HepG2 (cell line): Measurements from ENCODE around the gene UBASH3A. TPM values are rescaled to one million over a fixed set of nuclear protein-coding genes. Genes with fewer than 3 reads are reported as not detected.

ENCODE experiments used
- CREM ChIP-seq, 2 experiments: sonication (generic) in 1 of 2; formaldehyde crosslinking in 1 of 2; IDR thresholded peaks; 2 replicates each; pipeline versions ENCODE4 v1.4.0 to v1.6.1; 2016 to 2020; ENCODE audit warnings: antibody characterized with exemption in 1 of 2, mild to moderate bottlenecking in 1 of 2, missing genetic modification reagents in 1 of 2
- ZNF235 ChIP-seq: sonication (generic); formaldehyde crosslinking; IDR thresholded peaks from 2 replicates; pipeline ENCODE4 v1.8.1; 2023; ENCODE audit warnings: mild to moderate bottlenecking, missing genetic modification reagents, borderline replicate concordance
- polyA plus RNA-seq, 8 experiments: library from polyadenylated mRNA; depleted of rRNA in 3 of 8; stranded (reverse) in 7 of 8; unstranded in 1 of 8; fragments of >200 nt; fragmentation: Illumina TruSeq in 4 of 8; extraction: Trizol in 4 of 8; gene quantifications; 2 replicates each; pipeline versions ENCODE4 v1.2.1 to v1.2.3, GENCODE V29; 2011 to 2016; ENCODE audit warnings: low read depth in 4 of 8, missing spikeins in 1 of 8, mixed read lengths in 1 of 8; ENCODE audit not compliant: insufficient read depth in 1 of 8
- total RNA-seq, 5 experiments: library from RNA; depleted of rRNA; stranded (reverse); fragments of >200 nt; fragmentation: Illumina TruSeq; extraction: Trizol; gene quantifications; 2 replicates each; pipeline ENCODE4 v1.2.3, GENCODE V29; 2016; ENCODE audit warnings: low read depth in 1 of 5
- TF ChIP-seq, protein P1 (sequence below): sonication (generic); formaldehyde crosslinking; IDR thresholded peaks from 2 replicates; pipeline ENCODE4 v1.5.1; 2020; ENCODE audit warnings: mild to moderate bottlenecking, missing genetic modification reagents, moderate library complexity
- TF ChIP-seq, protein P2 (sequence below): sonication (generic); formaldehyde crosslinking; IDR thresholded peaks from 2 replicates; pipeline ENCODE4 v1.4.0; 2020; ENCODE audit warnings: missing genetic modification reagents
- TF ChIP-seq, protein P3 (sequence below): IDR thresholded peaks from 2 replicates; pipeline ENCODE4 v1.6.1; 2016; ENCODE audit warnings: control low read depth

The UBASH3A gene
- total and polyA plus RNA-seq, 2 of the 13 experiments (the other 11 are each of a cell fraction or from before 2014, with no cell fraction given), result not detected

DNA sequence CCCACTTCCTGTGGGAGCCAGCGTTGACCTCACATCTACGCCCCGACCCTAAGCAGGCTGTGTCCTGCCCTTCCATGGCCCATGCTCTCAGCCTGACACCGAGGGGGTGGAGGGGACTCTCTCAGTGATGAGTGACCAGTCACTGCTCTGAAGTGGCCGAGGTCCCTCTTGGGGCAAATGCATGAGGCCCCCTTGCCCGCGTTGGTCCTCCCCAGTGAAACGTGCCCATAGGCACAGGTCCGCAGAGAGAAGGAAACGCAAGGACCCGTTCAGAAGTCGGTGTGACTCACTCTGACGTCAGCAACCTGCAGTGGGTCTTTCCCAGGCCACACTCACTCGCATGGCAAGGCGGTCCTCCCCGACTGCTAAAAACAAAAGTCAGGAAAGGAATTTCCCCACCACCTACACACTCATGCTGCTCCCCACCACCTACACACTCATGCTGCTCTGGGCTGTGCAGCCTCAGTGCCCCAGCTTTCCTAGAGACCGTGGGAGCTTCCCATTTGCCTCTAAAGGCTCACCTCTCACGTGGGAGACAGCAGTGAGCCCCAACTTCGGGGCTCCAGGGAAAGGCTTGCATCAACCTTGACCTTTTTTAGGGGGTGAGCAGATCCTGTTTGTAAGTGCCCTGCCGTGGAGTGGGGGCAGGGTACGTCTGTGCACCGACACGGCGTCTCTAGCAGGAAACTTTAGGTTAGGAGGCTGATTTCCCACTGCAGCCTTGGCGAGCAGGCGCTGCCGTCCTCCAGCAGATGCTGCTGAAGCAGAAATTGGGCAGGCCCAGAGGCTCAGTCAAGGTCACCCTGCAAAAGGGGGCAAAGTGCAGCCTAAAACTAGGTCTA lies 11.4 kb downstream of the UBASH3A start (continued):
- TF ChIP-seq, protein P1, sequence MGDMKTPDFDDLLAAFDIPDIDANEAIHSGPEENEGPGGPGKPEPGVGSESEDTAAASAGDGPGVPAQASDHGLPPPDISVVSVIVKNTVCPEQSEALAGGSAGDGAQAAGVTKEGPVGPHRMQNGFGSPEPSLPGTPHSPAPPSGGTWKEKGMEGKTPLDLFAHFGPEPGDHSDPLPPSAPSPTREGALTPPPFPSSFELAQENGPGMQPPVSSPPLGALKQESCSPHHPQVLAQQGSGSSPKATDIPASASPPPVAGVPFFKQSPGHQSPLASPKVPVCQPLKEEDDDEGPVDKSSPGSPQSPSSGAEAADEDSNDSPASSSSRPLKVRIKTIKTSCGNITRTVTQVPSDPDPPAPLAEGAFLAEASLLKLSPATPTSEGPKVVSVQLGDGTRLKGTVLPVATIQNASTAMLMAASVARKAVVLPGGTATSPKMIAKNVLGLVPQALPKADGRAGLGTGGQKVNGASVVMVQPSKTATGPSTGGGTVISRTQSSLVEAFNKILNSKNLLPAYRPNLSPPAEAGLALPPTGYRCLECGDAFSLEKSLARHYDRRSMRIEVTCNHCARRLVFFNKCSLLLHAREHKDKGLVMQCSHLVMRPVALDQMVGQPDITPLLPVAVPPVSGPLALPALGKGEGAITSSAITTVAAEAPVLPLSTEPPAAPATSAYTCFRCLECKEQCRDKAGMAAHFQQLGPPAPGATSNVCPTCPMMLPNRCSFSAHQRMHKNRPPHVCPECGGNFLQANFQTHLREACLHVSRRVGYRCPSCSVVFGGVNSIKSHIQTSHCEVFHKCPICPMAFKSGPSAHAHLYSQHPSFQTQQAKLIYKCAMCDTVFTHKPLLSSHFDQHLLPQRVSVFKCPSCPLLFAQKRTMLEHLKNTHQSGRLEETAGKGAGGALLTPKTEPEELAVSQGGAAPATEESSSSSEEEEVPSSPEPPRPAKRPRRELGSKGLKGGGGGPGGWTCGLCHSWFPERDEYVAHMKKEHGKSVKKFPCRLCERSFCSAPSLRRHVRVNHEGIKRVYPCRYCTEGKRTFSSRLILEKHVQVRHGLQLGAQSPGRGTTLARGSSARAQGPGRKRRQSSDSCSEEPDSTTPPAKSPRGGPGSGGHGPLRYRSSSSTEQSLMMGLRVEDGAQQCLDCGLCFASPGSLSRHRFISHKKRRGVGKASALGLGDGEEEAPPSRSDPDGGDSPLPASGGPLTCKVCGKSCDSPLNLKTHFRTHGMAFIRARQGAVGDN (CRISPR knock-in tag), result peak; percentile 18; the same call in 1 of the 2 replicates
- no peak for TF ChIP-seq CREM (IDR thresholded peaks at IDR 0.05)
- TF ChIP-seq CREM (CRISPR knock-in tag; IDR thresholded peaks at IDR 0.05), result no peak
- TF ChIP-seq, protein P2, sequence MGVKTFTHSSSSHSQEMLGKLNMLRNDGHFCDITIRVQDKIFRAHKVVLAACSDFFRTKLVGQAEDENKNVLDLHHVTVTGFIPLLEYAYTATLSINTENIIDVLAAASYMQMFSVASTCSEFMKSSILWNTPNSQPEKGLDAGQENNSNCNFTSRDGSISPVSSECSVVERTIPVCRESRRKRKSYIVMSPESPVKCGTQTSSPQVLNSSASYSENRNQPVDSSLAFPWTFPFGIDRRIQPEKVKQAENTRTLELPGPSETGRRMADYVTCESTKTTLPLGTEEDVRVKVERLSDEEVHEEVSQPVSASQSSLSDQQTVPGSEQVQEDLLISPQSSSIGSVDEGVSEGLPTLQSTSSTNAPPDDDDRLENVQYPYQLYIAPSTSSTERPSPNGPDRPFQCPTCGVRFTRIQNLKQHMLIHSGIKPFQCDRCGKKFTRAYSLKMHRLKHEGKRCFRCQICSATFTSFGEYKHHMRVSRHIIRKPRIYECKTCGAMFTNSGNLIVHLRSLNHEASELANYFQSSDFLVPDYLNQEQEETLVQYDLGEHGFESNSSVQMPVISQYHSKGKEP, result no peak
- TF ChIP-seq ZNF235 (CRISPR knock-in tag), result no peak
- TF ChIP-seq, protein P3, sequence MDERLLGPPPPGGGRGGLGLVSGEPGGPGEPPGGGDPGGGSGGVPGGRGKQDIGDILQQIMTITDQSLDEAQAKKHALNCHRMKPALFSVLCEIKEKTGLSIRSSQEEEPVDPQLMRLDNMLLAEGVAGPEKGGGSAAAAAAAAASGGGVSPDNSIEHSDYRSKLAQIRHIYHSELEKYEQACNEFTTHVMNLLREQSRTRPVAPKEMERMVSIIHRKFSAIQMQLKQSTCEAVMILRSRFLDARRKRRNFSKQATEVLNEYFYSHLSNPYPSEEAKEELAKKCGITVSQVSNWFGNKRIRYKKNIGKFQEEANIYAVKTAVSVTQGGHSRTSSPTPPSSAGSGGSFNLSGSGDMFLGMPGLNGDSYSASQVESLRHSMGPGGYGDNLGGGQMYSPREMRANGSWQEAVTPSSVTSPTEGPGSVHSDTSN (CRISPR knock-in tag), result no peak
